ENCODE measurements around the gene NOP10. TPM values are rescaled to one million over a fixed set of nuclear protein-coding genes. Genes with fewer than 3 reads are reported as not detected.

Gene NOP10
- total RNA-seq, 1 experiment from 2014 or later = 162 TPM

GRCh38 chr15:34360298-34360697 lies 17.4 kb upstream of the NOP10 start:
- BruUV-seq (replicated peaks) = no TSS peak
- Histone ChIP-seq H3K9me3 (ENCODE audit: insufficient read depth, low read depth) (no peaks in the 10 kb centered on the region), H2AFZ (no peak overlapping the region), H4K20me1 (ENCODE audit: insufficient read depth) (no peaks in the 10 kb centered on the region), H3K4me2 (peak overlapping the region; percentile 42), H3K4me1 (replicated peaks; ENCODE audit: insufficient read depth) (peaks cover 49% of the 10 kb centered on the region), H3K79me2 (ENCODE audit: low read depth) (peaks cover 7% of the 10 kb centered on the region; the same call in 1 of the 2 replicates), H3K27ac (no peak overlapping the region), H3K4me3 (no peak overlapping the region), H3K36me3 (ENCODE audit: low read depth) (0 out of 2 replicates have a peak, but pooled peaks cover 3% of the 10 kb centered on the region), H3K27me3 (ENCODE audit: insufficient read depth, low read depth) (no peaks in the 10 kb centered on the region), H3F3A (ENCODE audit: insufficient read depth, low read depth) (peaks cover 23% of the 10 kb centered on the region), H3K9me2 (ENCODE audit: insufficient read depth) (no peaks in the 10 kb centered on the region)
- intact Hi-C loops (cut with micrococcal nuclease; ENCODE audit: unreplicated experiment) = loop anchor here (10.0 kb wide), 1 partner anchor 135 kb away; the partner anchor contains the start of gene EMC4
- peak; percentile 82 to 94 for DNase-seq
- ChIA-PET POLR2A (ENCODE audit: unreplicated experiment) (interaction anchor here (0.5 kb wide), 2 partner anchors 22 kb away, joined by 6 to 11 read pairs; no protein-coding TSS in a partner anchor), CTCF (interaction anchor here (0.5 to 1.2 kb wide), 4 partner anchors 9 to 483 kb away, joined by 3 to 12 read pairs (median 4); partner anchors contain the start of genes NOP10 and NUTM1)
- TF ChIP-seq EZH2 (IDR thresholded peaks at IDR 0.05; ENCODE audit: low read depth) (no peak), CTCF (conservative IDR thresholded peaks at IDR 0.05) (no peak)

- TF ChIP-seq EZH2 (IDR thresholded peaks at IDR 0.05; ENCODE audit: low read depth) = no peak
- TF ChIP-seq CTCF (conservative IDR thresholded peaks at IDR 0.05) = no peak
- Histone ChIP-seq H4K20me1 (ENCODE audit: insufficient read depth) (no peaks in the 10 kb centered on the region), H3K9me3 (ENCODE audit: insufficient read depth, low read depth) (no peaks in the 10 kb centered on the region), H3K27ac (no peak overlapping the region), H3K9me2 (ENCODE audit: insufficient read depth) (no peaks in the 10 kb centered on the region), H3K4me2 (peak overlapping the region; percentile 42), H3K4me1 (replicated peaks; ENCODE audit: insufficient read depth) (peaks cover 44% of the 10 kb centered on the region), H2AFZ (no peak overlapping the region), H3K36me3 (ENCODE audit: low read depth) (0 out of 2 replicates have a peak, but pooled peaks cover 3% of the 10 kb centered on the region), H3K79me2 (ENCODE audit: low read depth) (no peaks in the 10 kb centered on the region; the same call in 1 of the 2 replicates), H3K4me3 (no peak overlapping the region), H3F3A (ENCODE audit: insufficient read depth, low read depth) (peaks cover 23% of the 10 kb centered on the region), H3K27me3 (ENCODE audit: insufficient read depth, low read depth) (no peaks in the 10 kb centered on the region)
- intact Hi-C loops (cut with micrococcal nuclease; ENCODE audit: unreplicated experiment) = no loop called here
- ChIA-PET POLR2A (ENCODE audit: unreplicated experiment) (no interaction called here), CTCF (no interaction called here)
- DNase-seq = peak; percentile 36 to 37
- no TSS peak for BruUV-seq (replicated peaks)
Observed at GRCh38 chr15:34359416-34359815, 16.5 kb upstream of the NOP10 start.

- Histone ChIP-seq H3K4me1 (replicated peaks; ENCODE audit: insufficient read depth) (peaks cover 43% of the 10 kb centered on the region), H3K27ac (no peak overlapping the region), H3K79me2 (ENCODE audit: low read depth) (no peaks in the 10 kb centered on the region), H3K4me3 (no peak overlapping the region), H3F3A (ENCODE audit: insufficient read depth, low read depth) (peaks cover 23% of the 10 kb centered on the region), H3K27me3 (ENCODE audit: insufficient read depth, low read depth) (no peaks in the 10 kb centered on the region), H4K20me1 (ENCODE audit: insufficient read depth) (no peaks in the 10 kb centered on the region), H3K4me2 (no peak overlapping the region), H3K9me3 (ENCODE audit: insufficient read depth, low read depth) (no peaks in the 10 kb centered on the region), H2AFZ (no peak overlapping the region), H3K36me3 (ENCODE audit: low read depth) (0 out of 2 replicates have a peak, but pooled peaks cover 3% of the 10 kb centered on the region), H3K9me2 (ENCODE audit: insufficient read depth) (no peaks in the 10 kb centered on the region)
- no peak for DNase-seq
- CTCF ChIA-PET = no interaction called here
- intact Hi-C loops (cut with micrococcal nuclease; ENCODE audit: unreplicated experiment) = no loop called here
- POLR2A ChIA-PET (ENCODE audit: unreplicated experiment) = no interaction called here
- no peak for TF ChIP-seq CTCF (conservative IDR thresholded peaks at IDR 0.05)
- TF ChIP-seq EZH2 (IDR thresholded peaks at IDR 0.05; ENCODE audit: low read depth) = no peak
- no TSS peak for BruUV-seq (replicated peaks)
Observed at GRCh38 chr15:34358948-34359347, 16.0 kb upstream of the NOP10 start.

Data from PC-9 (cell line).